Measurements from ENCODE around the gene SLC35B4.
"Not testable (repeated sequence)": the region's sequence is repeated elsewhere in the genome, so short reads cannot be mapped to it uniquely, and the experiment has no call there.

SLC35B4 gene

DNA sequence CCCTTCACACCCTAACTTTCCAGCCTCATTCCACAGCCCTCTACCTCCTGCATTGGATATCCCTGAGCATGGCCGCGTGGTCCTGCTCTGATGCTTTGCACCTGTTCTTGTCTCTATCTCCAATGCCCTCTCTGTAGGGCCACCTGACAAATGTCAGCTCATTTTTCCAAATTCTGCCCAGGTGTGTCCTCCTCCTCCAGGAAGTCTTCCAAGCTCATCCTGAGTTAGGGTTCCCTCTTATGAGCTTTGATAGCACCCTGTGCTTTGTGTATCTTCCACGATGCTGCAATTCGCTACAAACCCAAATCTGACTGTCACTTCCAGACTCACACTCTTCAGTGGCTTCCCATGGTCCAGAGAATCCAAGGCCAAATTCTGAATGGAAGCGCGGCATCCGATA is 14.7 kb upstream of the SLC35B4 start:
- DNase-seq (ENCODE audit: low read depth in 2 of 2), result no peak

DNA sequence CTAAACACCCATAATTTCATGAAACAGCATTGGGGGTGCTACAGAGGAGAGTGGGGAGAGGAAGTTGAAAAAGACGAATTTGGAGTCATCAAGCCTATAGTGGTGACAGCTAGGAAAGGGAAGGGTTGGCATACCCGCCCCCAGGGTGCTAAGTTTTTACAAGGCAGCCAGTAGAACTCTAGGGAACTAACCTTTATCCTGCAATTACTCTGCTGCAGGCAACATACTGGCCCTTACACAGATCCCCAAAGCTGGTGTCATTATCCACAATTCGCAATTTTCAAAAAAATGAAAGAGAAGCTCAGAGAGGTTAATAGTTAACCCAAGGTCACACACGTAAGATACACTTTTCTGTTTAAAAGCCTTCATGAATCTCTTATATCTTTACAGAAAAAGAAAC is 14.2 kb upstream of the SLC35B4 start:
- DNase-seq (ENCODE audit: low read depth in 2 of 2), result no peak

DNA sequence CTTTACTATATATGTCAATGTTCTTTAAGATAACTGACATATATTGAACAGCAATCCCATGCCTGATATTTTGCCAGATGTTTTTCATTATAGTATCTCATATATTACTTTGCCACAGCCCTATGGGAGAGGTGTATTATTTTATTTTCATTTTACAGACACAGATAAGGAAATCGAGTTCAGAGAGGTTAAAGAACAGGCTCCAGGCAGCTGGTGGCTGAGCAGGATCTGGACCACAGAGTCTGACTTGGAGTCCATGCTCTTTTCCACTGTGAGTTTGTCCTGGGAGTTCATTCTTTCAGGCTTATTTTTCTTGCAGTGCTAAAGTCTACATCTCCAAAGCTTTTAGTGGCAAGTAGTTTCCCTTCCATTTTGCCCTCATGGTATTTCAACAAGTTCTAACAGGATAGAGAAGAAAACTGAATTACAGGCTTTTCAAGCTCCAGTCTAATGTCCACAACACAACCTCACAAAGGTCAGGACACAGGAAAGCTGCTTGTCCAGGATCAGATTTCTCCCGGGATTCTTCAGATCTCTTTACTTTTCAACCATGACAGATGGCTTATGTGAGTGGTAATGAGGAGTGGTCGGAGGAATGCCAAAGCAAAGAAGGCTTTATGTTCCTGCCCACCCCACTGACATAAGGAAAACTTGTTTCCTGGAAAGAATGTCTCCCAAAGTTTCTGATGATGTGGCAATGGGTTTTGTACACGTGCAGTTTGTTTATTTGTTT is 13.1 kb upstream of the SLC35B4 start:
- DNase-seq (ENCODE audit: low read depth in 2 of 2), result no peak

DNA sequence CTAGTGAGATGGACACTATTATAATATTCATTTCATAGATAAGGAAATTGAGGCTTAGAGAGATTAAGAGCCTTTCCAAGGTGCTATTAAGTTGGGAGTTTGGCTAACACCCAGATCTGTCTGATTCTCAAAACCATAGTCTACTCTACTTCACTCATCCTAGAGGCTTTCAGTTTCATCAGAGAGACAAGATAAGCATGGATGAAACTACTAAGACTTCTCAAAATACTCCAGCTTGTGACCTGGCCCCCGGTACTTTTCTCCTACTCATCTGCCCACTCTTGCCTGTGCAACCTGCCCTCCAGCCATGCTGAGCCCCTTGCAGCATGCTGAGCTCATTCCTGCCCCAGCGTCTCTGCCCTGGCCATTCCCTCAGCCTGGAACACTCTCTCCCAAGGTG is 12.2 kb upstream of the SLC35B4 start:
- no peak for DNase-seq (ENCODE audit: low read depth in 2 of 2)

DNA sequence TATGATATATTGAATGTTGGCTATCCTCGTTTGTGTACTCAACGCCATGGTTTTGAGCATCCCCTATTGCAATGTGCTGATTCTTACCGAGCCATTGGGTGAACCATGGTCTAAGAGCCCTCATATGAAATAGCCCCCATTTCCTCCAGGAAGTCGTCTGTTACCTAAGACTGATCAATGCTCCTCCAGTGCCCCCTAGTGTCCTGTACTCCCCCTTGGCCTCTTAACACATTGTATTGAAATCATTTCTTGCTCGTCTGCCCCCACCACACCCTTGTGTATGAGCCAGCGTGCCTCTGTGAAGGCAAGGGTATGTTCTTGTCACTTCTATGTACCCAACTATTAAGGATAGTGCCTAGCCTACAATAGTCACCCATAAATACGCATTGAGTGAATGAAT is 11.2 kb upstream of the SLC35B4 start:
- DNase-seq (ENCODE audit: low read depth in 2 of 2), result no peak

DNA sequence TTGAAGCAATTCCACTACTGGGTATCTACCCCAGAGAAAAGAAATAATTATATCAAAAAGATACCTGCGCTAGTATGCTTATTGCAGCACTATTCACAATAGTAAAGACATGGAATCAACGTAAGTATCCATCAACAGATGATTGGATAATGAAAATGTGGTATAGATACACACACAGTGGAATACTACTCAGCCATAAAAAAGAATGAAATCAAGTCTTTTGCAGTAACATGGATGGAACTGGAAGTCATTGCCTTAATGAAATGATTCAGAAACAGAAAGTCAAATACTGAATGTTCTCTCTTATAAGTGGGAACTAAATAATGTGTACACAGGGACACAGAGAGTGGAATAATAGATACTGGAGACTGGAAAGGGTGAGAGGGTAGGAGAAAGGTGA is 7.4 kb upstream of the SLC35B4 start:
- no peak for DNase-seq (ENCODE audit: low read depth in 2 of 2)

DNA sequence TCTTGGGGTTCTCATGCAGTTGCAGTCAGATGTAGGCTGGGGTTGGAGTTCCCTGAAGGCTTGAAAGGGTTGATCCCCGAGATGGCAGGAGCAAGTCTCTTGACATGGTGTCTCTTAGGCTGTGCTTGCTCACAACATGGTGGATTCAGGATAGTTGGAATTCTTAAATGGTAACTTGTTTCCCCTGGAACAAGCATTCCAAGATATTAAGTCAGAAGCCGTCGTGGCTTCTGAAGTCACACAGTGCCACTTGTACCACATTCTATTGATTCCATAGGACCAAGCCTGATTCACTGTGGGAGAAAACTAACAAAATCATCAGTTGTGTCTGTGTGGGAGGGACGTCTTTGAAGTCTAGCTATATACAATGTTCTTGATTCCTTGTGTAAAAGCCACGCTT is 3.5 kb upstream of the SLC35B4 start:
- DNase-seq (ENCODE audit: low read depth in 2 of 2), result no peak

DNA sequence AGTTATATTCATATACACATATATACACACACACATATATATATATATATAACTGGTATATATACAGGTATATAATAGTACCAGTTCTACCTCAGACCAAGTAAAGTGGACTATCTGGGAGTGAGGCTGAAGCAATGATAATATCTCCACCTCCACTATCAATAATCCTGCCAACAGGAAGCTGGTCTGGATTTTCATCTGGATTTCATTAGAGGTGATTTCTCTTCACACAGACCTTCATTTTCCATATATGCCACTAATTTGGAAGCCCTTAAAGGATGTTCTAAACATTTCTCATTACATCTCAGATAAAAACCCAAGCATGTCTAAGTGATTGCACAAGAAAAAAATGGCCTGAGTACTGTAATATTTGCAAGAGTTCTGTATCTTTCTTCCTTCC is 1.7 kb upstream of the SLC35B4 start:
- DNase-seq (ENCODE audit: low read depth in 2 of 2), result no peak

DNA sequence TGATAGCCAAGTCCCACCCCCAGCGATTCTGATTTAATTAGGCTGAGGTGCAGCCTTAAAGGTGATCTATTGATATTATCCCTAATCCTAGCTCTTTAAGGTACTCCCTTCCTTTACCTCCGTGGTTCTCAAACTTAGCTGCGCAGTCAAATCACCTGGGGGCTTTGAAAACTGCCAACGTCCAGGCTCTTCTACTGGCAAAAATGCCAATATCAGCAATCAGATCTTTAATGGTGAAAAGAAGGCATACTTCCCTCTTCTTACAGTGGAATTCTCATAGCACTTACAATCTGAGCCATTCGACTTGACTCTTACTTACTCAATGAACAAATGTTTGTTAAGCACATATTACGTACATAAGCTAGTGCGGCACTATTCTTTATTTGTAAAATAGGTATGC is 704 bp upstream of the SLC35B4 start:
- DNase-seq (ENCODE audit: low read depth in 2 of 2), result no peak

DNA sequence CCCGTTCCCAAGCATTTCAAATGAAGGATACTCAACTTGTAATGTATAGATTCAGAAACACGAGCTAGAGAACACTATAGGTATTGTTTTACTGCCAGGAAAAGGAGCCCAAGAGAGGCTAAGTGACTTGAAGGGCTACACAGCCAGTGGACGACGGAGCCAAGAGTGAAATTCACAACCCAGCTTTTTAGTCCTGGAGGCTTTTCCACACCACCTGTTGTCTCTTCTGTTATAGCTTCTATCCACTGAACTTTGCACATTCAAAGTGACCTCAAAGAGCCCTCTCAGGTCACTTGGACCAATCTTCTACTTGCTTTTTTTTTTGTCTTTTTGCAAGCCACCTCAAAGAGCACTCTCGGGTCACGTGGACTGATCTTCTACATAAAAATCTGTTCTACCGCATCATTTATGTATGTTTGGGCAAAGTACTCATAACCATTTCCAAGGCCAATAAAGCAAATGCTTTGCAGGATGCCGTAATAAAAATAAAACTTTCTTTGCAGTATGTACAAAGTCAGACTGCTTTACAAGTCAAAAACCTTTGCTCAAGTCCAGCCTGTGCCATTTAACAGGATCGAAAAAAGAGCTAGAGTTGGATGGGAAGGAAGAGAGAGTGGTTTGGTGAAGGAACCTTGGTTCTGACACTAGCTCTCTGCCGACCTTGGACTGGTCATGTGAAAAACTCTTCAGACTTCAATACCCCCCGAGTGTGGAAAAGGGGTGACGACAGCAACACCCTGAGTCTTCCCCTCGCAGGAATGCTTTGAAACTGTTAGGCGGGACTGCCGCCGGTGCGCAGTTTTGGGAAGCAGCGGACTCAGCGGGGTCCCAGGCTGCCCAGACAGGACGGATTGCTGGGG is 821 bp downstream of the SLC35B4 start:
- DNase-seq (ENCODE audit: low read depth in 2 of 2), result no peak

DNA sequence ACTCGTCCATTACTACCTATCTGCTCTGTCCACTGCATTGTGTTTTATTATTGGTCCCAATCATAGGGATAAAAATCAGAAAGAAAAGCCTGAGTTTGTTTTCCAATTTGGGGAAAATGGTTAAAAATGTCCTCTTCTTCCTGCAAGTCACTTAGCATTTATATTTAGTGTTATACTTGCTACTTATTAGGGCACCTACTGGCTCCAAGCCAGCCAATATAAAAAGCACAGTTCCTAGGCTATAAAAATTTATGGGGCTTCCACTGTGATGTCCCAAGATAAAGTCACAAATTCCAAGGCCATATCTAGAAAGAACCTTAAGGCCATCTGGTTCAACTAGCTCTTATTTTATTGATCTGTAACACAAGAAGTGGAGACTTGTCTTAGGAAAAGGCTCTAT is 3.2 kb downstream of the SLC35B4 start:
- no peak for DNase-seq (ENCODE audit: low read depth in 2 of 2)

DNA sequence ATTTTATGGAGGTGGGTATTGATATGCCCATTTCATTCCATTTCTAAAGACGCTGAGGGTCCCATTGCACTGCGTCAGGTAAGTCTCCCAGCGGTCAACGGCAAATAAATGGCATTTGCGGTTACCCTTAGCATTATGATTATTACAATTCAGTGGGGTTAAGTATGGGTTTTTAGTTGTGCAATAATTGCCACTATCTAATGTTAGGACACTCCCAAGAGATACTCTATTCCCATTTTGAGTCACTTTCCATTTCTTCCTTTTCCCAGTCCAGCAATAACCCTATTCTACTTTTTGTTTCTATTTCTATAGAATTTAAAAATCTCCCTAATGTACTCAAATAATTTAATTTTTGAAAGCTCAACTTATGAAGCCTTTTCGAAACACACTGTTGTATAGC is 4.0 kb downstream of the SLC35B4 start:
- DNase-seq (ENCODE audit: low read depth in 2 of 2), result no peak

DNA sequence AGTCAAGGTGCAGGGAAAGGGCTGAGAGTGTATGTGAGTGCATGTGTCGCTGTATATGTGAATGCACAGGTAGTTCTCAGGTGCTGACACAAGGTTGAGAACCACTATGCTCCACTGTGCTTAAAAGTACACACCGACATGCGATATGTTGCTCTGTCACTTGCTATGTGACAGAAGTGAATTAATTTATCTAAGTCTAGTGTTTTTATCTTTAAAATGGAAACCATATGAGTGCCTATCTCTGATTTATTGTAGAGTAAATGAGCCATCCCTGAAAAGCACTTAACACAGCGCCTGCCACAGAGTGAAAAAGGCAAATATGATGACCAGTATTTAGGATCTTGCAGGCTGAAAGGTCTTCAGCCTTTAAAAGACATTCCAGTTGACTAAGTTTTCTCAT is 4.9 kb downstream of the SLC35B4 start:
- DNase-seq (ENCODE audit: low read depth in 2 of 2), result no peak

DNA sequence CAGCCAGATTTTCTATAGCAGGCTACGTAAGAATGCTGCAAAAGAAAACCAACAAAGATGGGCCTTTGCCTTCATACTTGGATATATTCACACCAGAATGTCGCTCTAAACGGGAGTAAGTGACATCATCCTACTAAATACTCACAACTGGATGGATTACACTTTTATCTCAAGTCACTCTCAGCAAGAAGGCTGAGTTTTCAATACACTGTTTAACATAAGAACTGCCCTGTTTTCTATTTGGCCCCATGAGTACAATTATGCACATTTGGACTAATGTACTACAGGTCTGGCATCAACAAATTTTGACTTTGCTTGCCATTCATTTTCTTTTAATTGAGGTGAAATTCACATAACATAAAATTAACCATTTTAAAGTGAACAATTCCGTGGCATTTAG is 8.2 kb downstream of the SLC35B4 start:
- DNase-seq (ENCODE audit: low read depth in 2 of 2), result no peak

DNA sequence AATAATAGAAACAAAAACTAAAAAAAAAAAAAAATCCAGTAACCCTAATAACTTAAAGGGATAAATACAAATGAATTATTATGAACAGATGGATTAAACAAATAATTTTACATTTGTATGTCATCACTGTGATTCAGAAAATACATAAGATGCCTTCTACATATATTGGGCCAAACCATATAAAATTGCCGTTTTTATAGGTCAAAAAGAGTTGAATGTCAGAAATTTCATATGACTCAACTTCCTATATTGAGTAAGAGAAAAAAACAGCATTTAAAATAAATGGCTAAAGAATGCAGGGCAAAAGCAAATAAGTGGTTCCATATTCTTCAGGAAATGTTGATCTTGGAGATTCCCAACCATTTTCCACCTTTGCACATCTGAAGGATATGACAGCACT is 9.4 kb downstream of the SLC35B4 start:
- DNase-seq (ENCODE audit: low read depth in 2 of 2), result peak; percentile 41 to 44

DNA sequence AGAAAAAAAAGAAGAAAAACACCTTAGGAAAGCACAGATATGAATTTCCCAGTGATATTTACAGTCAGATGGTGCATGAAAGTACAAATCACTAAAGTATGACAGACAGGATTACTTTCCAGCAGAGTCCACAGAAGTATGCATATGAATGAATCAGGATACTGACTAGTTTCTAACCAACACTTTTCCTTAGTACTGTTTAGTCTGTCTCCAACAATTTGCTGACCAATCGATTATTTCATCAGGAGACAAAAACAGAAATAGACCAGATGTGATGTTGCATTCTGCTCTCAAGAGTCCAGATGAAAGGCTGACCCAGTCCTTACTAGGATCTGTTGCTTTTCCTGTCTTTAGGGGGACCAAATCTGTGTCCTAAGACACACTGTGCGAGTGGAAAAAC is 14.6 kb downstream of the SLC35B4 start:
- DNase-seq (ENCODE audit: low read depth in 2 of 2), result no peak

DNA sequence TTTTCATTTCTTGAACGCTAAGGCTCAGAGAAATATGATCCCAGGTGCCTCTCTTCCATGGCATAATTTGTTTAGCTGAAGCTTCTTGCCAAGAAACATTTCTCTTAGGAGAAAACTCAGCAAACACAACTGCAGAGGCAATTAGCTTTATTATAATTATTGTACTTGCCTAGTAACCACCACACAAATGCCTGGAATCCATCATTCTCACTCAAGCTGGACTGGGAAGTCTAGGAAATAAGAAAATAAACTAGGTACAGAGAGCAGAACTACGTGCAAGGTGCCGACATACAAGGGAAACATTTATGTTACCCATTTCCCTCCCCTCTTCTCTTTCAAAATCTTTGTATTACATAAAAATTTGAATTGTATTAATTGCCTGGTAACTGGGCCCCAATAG is 15.1 kb downstream of the SLC35B4 start:
- no peak for DNase-seq (ENCODE audit: low read depth in 2 of 2)

DNA sequence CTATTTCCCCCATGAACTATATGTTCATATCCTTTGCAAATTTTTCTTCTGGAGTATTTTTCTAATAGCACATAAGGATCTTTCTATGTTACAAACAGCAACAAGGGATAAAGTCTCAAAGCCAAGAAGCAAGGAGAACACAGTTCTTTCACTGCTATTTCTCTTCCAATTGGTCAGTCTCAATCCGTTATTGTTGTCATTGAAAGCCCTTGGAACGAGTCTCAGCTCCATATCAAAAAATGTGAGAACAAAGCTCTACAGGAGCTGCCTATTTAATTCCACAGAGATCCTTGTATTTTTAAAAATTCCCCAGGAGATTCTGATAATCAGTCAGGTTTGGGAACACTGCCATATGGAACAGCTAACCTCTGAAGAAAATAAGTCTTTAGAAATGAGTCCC is 15.7 kb downstream of the SLC35B4 start:
- no peak for DNase-seq (ENCODE audit: low read depth in 2 of 2)

DNA sequence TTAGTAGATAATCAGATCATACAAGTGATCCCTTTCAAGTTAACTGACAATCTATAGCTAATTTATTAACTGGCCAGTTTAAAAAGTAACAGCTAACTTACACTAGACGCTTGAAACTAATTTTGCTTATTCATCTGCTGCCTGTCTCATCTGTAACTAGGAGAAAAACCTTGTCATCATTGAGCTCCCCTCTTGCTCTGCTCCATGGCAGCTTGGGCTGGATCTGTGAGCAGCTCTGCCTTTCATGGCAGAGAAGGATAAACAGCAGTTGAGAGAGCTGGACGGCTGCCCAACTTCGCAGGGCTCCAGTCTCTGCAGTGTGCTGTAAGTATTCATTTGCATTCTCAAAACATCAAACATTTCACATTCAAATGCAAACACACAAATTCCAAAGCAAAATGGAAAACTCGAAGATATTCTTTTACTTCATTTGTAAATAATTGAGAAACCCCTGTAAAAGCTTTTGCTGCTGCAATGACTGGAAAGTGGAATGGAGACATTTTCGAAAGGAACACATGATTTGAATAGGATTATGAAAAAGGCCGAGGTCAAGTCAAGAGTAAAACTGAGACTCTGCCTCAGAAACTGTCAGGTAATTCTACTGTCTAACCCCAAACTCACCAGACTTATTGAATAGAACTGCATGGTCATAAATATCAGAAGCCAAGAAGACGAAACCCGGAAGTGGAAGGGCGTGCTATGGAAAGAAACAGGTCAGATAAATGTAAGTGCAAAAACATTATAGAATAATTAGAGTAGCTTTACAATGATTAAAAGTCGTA is 17.6 kb downstream of the SLC35B4 start:
- DNase-seq (ENCODE audit: low read depth in 2 of 2), result no peak

DNA sequence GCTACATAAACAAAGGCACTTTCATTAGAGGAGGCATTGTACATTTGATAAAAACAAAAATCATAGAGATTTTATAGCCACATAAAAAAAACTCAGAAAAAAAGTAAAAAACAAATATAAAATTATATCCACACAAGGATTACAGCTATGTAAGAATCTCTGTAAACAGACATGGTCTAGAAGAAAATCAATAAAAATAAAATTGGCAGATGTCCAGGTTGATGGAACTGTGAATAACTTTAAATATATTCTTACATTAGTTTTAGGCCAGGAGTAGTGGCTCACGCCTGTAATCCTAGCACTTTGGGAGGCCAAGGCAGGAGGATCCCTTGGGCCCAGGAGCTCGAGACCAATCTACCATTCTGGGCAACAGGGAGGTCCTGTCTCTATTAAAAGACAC is 19.2 kb downstream of the SLC35B4 start:
- no peak for DNase-seq (ENCODE audit: low read depth in 2 of 2)

DNA sequence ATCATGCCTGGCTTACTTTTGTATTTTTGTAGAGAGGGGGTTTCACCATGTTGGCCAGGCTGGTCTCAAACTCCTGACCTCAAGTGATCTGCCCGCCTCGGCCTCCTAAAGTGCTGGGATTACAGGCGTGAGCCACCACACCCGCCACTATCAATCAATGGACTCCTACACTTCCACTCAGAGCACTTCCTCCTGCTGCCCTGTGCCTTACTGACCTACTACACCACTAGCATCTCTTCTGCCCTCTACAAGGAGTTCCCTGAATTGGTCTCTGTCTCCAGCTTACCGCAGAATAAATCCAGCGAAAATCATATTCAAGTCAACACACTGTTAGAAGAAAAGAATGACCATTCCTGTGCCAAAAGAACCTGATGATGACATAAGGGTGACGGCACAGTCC is 20.7 kb downstream of the SLC35B4 start:
- not testable (repeated sequence) for DNase-seq (ENCODE audit: low read depth in 2 of 2)

DNA sequence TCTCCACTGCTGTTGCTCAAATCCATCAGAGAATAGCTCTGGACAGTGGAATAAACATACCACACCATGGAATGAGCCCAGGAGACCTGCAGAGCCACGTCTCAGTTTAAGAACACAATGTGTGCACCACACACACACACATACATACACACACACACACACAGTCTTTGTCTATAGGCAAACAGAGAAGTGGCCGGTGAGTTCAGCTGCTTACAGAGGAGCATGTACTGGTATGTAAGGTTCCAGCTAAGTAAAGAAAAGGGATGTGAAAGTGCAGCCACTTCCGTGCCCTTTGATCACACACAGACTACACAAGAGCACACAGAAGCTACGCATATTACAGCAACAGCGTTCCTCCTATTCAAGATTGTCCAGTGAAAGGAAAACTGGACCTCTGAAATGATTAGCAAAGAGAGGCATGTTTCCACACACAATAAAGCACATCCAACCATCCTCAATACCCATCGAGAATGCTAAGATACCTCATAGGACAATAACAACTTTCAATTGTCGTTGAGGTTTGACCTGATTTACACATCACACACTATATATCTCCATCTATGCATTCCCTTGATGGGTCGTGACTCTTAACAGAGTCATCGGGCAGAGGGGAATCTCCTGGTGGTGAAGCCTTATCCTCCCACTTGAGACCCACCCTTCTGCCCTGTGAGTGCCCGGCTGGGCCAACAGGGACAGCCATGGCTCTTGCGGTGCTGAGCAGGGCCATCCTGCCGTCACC is 23.6 kb downstream of the SLC35B4 start:
- no peak for DNase-seq (ENCODE audit: low read depth in 2 of 2)

Data from fibroblast of skin of left biceps (primary cell).